Upper lobe of right lung (tissue), 1 donor: ENCODE data around the gene KCNJ9. TPM values are rescaled to one million over a fixed set of nuclear protein-coding genes. Genes with fewer than 3 reads are reported as not detected.

Experiments used
- ATAC-seq: fragments of 200-7000 bp; cut with Tn5 transposase; one replicate; pipeline ENCODE4 v1.9.1; 2020; ENCODE audit warnings: mild to moderate bottlenecking, moderate library complexity
- DNase-seq: peaks from one replicate; pipeline ENCODE4 v3.0.0-alpha.2; 2020
- H3K27ac ChIP-seq: fragments of 200-600 bp; one replicate; pipeline ENCODE4 v1.8.0; 2022
- H3K27me3 ChIP-seq: fragments of 200-600 bp; one replicate; pipeline ENCODE4 v1.8.0; 2022; ENCODE audit warnings: mild to moderate bottlenecking
- H3K36me3 ChIP-seq: fragments of 200-600 bp; one replicate; pipeline ENCODE4 v1.8.0; 2022
- H3K4me1 ChIP-seq: fragments of 200-600 bp; one replicate; pipeline ENCODE4 v1.8.0; 2022
- H3K4me3 ChIP-seq: fragments of 200-600 bp; one replicate; pipeline ENCODE4 v1.8.0; 2022; ENCODE audit warnings: mild to moderate bottlenecking
- H3K9me3 ChIP-seq: fragments of 200-600 bp; one replicate; pipeline ENCODE4 v1.8.0; 2022
- CTCF ChIP-seq: fragments of 200-600 bp; IDR thresholded peaks from one replicate; pipeline ENCODE4 v1.8.0; 2022; ENCODE audit warnings: antibody characterized with exemption
- intact Hi-C: fragments of 100-400 bp; cut with DNase I; formaldehyde crosslinking; loops from one replicate; pipeline ENCODE4 v1.11.0; 2022
- total RNA-seq: library from RNA; stranded (reverse); fragmentation: NEBNext Ultra II Directional; extraction: Animal tissue kit (Norgen Biotek cat#: 25700); gene quantifications from one replicate; pipeline ENCODE4 v1.2.1, GENCODE V29; 2021
- donor health status: DM: no; HTN: yes; CAD: no; lungs with severe emphysema.

Gene KCNJ9
- total RNA-seq, 1 donor from 2014 or later = not detected

GRCh38 chr1:160085686-160086455, 4.5 kb downstream of the KCNJ9 start:
- intact Hi-C loops = no loop called here
- peak; percentile 88 for DNase-seq
- Histone ChIP-seq H3K27ac (no peak overlapping the region), H3K9me3 (no peaks in the 10 kb centered on the region), H3K4me1 (no peaks in the 10 kb centered on the region), H3K36me3 (peaks cover 3% of the 10 kb centered on the region), H3K4me3 (no peak overlapping the region), H3K27me3 (peaks cover 28% of the 10 kb centered on the region)
- TF ChIP-seq CTCF = peak; percentile 85
- peak; percentile 82 for ATAC-seq

GRCh38 chr1:160086456-160086892, 5.1 kb downstream of the KCNJ9 start:
- H3K9me3 ChIP-seq = no peaks in the 10 kb centered on the region
- H3K27me3 ChIP-seq = peaks cover 22% of the 10 kb centered on the region
- intact Hi-C loops = no loop called here
- H3K4me3 ChIP-seq = no peak overlapping the region
- no peak for TF ChIP-seq CTCF
- DNase-seq (no peak), ATAC-seq (no peak)
- H3K4me1 ChIP-seq = no peaks in the 10 kb centered on the region
- peaks cover 7% of the 10 kb centered on the region for H3K36me3 ChIP-seq
- H3K27ac ChIP-seq = no peak overlapping the region

GRCh38 chr1:160087118-160087662, 5.9 kb downstream of the KCNJ9 start:
- intact Hi-C loops = no loop called here
- no peak overlapping the region for H3K27ac ChIP-seq
- peak; percentile 42 for DNase-seq
- H3K4me3 ChIP-seq = no peak overlapping the region
- peaks cover 14% of the 10 kb centered on the region for H3K36me3 ChIP-seq
- no peak for ATAC-seq
- peaks cover 15% of the 10 kb centered on the region for H3K27me3 ChIP-seq
- H3K4me1 ChIP-seq = no peaks in the 10 kb centered on the region
- H3K9me3 ChIP-seq = no peaks in the 10 kb centered on the region
- TF ChIP-seq CTCF = no peak

GRCh38 chr1:160089883-160090282, 8.5 kb downstream of the KCNJ9 start:
- Histone ChIP-seq H3K27ac (no peak overlapping the region), H3K27me3 (no peaks in the 10 kb centered on the region), H3K4me1 (no peaks in the 10 kb centered on the region), H3K4me3 (no peak overlapping the region), H3K9me3 (no peaks in the 10 kb centered on the region), H3K36me3 (peaks cover 35% of the 10 kb centered on the region)
- DNase-seq (peak; percentile 40), ATAC-seq (no peak)
- intact Hi-C loops = no loop called here
- TF ChIP-seq CTCF = no peak

GRCh38 chr1:160090760-160091159, 9.4 kb downstream of the KCNJ9 start:
- intact Hi-C loops = no loop called here
- H3K36me3 ChIP-seq = peaks cover 35% of the 10 kb centered on the region

More at GRCh38 chr1:160090760-160091159, 9.4 kb downstream of the KCNJ9 start:
- no peaks in the 10 kb centered on the region for H3K27me3 ChIP-seq
- ATAC-seq (no peak), DNase-seq (peak; percentile 38)
- H3K27ac ChIP-seq = no peak overlapping the region
- H3K4me3 ChIP-seq = no peak overlapping the region
- no peak for TF ChIP-seq CTCF
- H3K9me3 ChIP-seq = no peaks in the 10 kb centered on the region
- H3K4me1 ChIP-seq = no peaks in the 10 kb centered on the region
